Measurements from ENCODE around the gene ITGA2B.

DNA sequence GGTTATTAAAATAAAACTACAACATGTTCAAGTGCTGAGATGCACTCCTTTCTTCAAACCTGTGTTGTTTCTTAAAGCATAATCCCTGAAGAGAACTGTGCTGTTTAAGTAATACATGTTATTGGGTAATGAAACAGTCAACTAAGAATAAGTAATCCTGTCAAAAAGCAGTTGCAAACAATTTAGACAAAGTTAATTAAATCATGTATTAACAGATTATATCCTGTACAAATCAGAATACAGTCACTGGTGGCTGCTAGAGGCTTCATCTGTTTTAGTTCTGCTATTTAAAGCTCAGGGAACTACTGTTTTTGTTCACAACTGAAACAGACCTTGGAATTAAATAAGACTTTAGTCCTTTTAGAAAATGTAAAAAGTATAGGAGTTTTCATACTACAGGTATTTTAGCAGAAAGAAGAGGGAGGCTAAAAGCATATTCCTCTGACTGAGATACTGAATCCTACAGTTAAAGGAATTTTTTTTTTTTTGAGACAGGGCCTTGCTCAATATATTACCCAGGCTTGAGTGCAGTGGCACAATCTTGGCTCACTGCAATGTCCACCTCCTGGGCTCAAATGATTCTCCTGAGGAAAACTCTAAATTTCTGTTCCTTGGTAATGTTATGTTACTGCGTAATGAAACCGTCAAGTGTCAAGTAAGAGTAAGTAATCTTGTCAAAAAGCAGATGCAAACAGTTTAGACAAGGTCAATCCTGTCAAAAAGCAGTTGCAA is 27.3 kb upstream of the ITGA2B start:
- TF ChIP-seq, protein P1, sequence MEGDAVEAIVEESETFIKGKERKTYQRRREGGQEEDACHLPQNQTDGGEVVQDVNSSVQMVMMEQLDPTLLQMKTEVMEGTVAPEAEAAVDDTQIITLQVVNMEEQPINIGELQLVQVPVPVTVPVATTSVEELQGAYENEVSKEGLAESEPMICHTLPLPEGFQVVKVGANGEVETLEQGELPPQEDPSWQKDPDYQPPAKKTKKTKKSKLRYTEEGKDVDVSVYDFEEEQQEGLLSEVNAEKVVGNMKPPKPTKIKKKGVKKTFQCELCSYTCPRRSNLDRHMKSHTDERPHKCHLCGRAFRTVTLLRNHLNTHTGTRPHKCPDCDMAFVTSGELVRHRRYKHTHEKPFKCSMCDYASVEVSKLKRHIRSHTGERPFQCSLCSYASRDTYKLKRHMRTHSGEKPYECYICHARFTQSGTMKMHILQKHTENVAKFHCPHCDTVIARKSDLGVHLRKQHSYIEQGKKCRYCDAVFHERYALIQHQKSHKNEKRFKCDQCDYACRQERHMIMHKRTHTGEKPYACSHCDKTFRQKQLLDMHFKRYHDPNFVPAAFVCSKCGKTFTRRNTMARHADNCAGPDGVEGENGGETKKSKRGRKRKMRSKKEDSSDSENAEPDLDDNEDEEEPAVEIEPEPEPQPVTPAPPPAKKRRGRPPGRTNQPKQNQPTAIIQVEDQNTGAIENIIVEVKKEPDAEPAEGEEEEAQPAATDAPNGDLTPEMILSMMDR (IDR thresholded peaks at IDR 0.05; ENCODE audit: poor library complexity) = no peak
- no peak for TF ChIP-seq EZH2 (IDR thresholded peaks at IDR 0.05; ENCODE audit: borderline replicate concordance)
- no peak for TF ChIP-seq EZH2phosphoT487 (IDR thresholded peaks at IDR 0.05; ENCODE audit: low read depth, severe bottlenecking, unreplicated experiment)

Measured in hepatocyte (in vitro differentiated cells).